Activated B cell treated with CpG ODN at 0.5 μM for 24 hours (primary cell): ENCODE results near the gene PEX12. TPM values are rescaled to one million over a fixed set of nuclear protein-coding genes. Genes with fewer than 3 reads are reported as not detected.

ENCODE experiments used
- ATAC-seq: fragments of 200-7000 bp; cut with Tn5 transposase; one replicate; pipeline ENCODE4 v1.10.0; 2021; ENCODE audit warnings: low read depth, mild to moderate bottlenecking, moderate library complexity
- CTCF ChIA-PET: fragments of 350-600 bp; sonication (Branson Sonifier 250); formaldehyde crosslinking; loops from one replicate; lab custom pipeline; 2021; ENCODE audit warnings: antibody characterized with exemption; lab: Charles Lee
- POLR2A ChIA-PET: fragments of 350-600 bp; sonication (Branson Sonifier 250); formaldehyde crosslinking; loops from one replicate; lab custom pipeline; 2021; ENCODE audit warnings: antibody characterized with exemption; lab: Charles Lee
- DNase-seq: peaks from one replicate; pipeline ENCODE4 v3.0.0; 2022
- H3K27ac Mint-ChIP-seq: one replicate; pipeline ENCODE4 v1.8.0; 2020; ENCODE audit warnings: mixed read lengths
- H3K27me3 Mint-ChIP-seq: one replicate; pipeline ENCODE4 v1.8.0; 2021; ENCODE audit warnings: mixed read lengths
- H3K36me3 Mint-ChIP-seq: one replicate; pipeline ENCODE4 v1.8.0; 2021; ENCODE audit warnings: low read depth, mixed read lengths
- H3K4me1 Mint-ChIP-seq: one replicate; pipeline ENCODE4 v1.8.0; 2021; ENCODE audit warnings: mixed read lengths
- H3K4me3 Mint-ChIP-seq: one replicate; pipeline ENCODE4 v1.8.0; 2020; ENCODE audit warnings: mild to moderate bottlenecking, mixed read lengths
- H3K9me3 Mint-ChIP-seq: one replicate; pipeline ENCODE4 v1.8.0; 2020; ENCODE audit warnings: mixed read lengths
- intact Hi-C: fragments of 100-400 bp; cut with micrococcal nuclease; formaldehyde crosslinking; loops from one replicate; pipeline ENCODE4 v1.15.1; 2024
- total RNA-seq: library from RNA; stranded (reverse); gene quantifications from 2 replicates; pipeline ENCODE4 v1.2.3, GENCODE V29; 2022
- TF ChIP-seq, protein P1 (sequence below): fragments of 200-600 bp; IDR thresholded peaks from one replicate; pipeline ENCODE4 v1.8.0; 2022; ENCODE audit warnings: antibody characterized with exemption, mild to moderate bottlenecking

The PEX12 gene
- total RNA-seq, 1 donor from 2014 or later, result 4.8 TPM

DNA sequence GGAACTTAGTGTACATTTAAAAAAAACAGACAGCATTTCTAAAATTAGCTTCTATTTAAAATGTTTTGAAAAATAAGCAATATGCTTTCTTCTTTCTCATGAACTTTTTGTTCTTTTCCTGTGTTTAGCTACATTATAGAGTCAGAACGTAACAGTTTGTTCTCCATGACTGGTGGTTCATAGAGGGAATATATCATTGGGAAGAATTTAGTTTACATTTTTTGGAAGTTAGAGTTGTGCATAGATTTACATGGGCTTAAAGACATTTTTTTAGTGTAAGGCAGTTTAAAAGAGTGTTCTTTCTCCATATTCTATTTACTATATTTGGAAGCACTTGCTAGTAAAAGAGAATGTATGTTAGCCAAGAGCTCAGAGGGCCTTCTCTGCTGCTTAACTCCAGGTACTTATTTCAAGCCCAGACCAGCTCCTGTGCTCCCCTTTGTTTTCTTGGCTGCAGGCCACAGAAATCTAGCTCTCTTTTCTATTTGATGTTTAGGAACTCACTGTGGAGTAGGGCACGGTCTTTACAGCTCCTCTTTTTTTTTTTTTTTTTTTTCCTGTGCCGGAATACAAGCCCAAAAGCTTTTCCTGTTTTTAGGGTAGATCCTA, 29.0 kb upstream of the PEX12 start:
- H3K27me3 Mint-ChIP-seq, result no peaks in the 10 kb centered on the region
- DNase-seq (no peak), ATAC-seq (no peak)
- ChIA-PET CTCF (no interaction called here), POLR2A (interaction anchor here (0.7 kb wide), 1 partner anchor 1286 kb away, joined by 4 read pairs; no protein-coding TSS in a partner anchor)
- H3K4me3 Mint-ChIP-seq, result no peak overlapping the region
- H3K36me3 Mint-ChIP-seq, result peaks cover 77% of the 10 kb centered on the region
- H3K9me3 Mint-ChIP-seq, result no peaks in the 10 kb centered on the region
- TF ChIP-seq, protein P1, sequence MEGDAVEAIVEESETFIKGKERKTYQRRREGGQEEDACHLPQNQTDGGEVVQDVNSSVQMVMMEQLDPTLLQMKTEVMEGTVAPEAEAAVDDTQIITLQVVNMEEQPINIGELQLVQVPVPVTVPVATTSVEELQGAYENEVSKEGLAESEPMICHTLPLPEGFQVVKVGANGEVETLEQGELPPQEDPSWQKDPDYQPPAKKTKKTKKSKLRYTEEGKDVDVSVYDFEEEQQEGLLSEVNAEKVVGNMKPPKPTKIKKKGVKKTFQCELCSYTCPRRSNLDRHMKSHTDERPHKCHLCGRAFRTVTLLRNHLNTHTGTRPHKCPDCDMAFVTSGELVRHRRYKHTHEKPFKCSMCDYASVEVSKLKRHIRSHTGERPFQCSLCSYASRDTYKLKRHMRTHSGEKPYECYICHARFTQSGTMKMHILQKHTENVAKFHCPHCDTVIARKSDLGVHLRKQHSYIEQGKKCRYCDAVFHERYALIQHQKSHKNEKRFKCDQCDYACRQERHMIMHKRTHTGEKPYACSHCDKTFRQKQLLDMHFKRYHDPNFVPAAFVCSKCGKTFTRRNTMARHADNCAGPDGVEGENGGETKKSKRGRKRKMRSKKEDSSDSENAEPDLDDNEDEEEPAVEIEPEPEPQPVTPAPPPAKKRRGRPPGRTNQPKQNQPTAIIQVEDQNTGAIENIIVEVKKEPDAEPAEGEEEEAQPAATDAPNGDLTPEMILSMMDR, result no peak
- H3K27ac Mint-ChIP-seq, result no peak overlapping the region
- intact Hi-C loops, result no loop called here
- H3K4me1 Mint-ChIP-seq, result no peaks in the 10 kb centered on the region

DNA sequence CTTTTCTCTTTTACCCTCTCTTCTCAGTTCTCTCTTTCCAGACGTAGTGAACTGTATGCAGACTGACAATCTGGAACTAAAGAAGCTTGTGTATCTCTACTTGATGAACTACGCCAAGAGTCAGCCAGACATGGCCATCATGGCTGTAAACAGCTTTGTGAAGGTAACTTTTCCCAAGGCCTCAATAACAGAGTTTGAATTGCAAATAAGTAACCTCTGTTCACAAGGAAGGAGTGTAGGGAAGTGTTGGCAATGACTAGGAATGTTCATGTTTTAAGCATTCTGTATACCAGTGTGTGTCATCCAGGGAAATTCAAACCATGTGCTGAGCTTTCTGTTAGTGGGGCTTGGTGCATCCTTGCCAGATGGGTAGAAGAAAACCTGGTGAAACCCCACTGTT, 27.3 kb upstream of the PEX12 start:
- no peak for DNase-seq
- Mint-ChIP-seq H3K9me3 (no peaks in the 10 kb centered on the region), H3K4me1 (no peaks in the 10 kb centered on the region), H3K27ac (no peak overlapping the region), H3K27me3 (no peaks in the 10 kb centered on the region), H3K4me3 (no peak overlapping the region), H3K36me3 (peaks cover 79% of the 10 kb centered on the region)
- ATAC-seq, result no peak
- TF ChIP-seq, protein P1, result no peak
- POLR2A ChIA-PET, result no interaction called here
- intact Hi-C loops, result no loop called here
- CTCF ChIA-PET, result interaction anchor here (1.3 kb wide), 1 partner anchor 142 kb away, joined by 3 read pairs; no protein-coding TSS in a partner anchor

DNA sequence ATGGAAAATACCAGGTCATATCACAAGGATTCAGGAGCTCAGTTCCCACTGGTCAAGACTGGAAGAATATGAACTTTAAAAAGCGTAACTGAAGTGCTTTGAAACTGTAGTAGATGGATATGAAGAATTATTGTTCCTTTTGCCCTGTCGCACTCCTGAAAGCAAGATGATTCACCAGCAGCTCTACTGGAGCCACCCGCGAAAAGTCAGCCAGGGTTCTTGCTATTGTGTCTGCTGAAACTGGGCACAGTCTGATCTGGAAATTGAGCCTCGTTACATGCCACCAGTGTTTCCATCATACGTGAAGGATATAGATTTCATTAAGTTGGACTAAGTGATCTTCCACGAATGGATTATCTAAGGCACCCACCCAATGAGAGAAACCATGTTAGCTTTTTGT, 25.3 kb upstream of the PEX12 start:
- CTCF ChIA-PET, result no interaction called here
- Mint-ChIP-seq H3K4me1 (no peaks in the 10 kb centered on the region), H3K36me3 (peaks cover 80% of the 10 kb centered on the region), H3K9me3 (no peaks in the 10 kb centered on the region), H3K4me3 (no peak overlapping the region), H3K27ac (no peak overlapping the region), H3K27me3 (no peaks in the 10 kb centered on the region)
- TF ChIP-seq, protein P1, result no peak
- DNase-seq (no peak), ATAC-seq (no peak)
- intact Hi-C loops, result no loop called here
- POLR2A ChIA-PET, result no interaction called here

DNA sequence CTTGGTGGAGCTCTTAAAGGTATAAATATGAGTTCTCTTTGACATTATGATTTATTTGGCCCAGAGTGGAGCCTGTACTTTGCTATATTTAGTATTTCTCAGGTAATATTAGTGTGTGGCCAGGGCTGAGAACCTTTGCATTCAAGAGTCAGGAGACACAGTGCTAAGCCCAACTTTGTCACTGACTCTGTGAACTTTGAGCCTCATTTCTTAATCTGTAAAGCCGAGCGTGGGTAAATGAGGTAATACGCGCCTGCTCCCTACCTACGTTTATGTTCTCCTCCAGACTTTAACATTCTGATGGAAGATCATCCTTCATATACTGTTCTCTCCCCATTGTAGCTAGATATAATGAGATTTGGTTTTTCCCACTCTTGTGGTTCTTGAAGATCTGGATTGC, 19.2 kb upstream of the PEX12 start:
- H3K9me3 Mint-ChIP-seq, result no peaks in the 10 kb centered on the region
- no peak for DNase-seq
- intact Hi-C loops, result no loop called here
- no peak overlapping the region for H3K4me3 Mint-ChIP-seq
- ChIA-PET POLR2A (no interaction called here), CTCF (no interaction called here)
- ATAC-seq, result no peak
- H3K4me1 Mint-ChIP-seq, result no peaks in the 10 kb centered on the region
- no peaks in the 10 kb centered on the region for H3K27me3 Mint-ChIP-seq
- no peak overlapping the region for H3K27ac Mint-ChIP-seq
- peaks cover 78% of the 10 kb centered on the region for H3K36me3 Mint-ChIP-seq
- TF ChIP-seq, protein P1, result no peak

DNA sequence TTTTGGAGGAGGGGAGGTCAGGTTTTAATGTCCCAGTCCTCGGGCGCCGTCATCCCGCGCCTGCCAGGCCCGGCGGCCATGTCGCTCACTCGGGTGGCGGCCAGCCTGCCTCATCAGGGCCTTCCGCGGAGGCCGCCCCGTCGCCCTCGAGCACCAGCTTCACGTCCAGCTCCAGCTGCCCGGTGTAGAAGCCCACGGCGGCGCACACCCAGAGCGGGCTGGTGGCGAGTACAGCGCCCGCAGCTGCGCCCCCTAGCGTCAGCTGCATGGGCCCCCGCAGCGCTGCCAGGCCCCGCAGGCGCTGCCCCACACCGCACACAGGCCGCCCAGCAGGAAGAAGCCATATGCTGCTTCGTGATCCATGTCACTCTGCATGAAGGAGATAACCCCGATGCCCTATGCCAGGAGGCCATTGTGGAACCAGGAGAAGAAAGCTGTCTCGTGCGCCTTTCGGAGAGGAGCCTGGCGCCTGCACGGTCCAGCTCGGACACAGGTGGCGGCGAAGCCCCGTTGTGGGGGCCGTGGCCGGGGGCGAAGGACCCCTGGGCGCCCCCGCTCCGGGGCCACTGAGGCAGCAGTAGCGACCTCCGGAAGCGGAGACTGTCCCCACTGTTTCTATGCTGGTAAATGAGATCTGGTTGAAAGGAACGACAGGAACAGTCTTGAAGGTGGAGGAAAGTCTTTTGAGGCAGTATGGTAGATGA, 18.3 kb upstream of the PEX12 start:
- Mint-ChIP-seq H3K4me1 (no peaks in the 10 kb centered on the region), H3K4me3 (no peak overlapping the region), H3K9me3 (no peaks in the 10 kb centered on the region), H3K27ac (no peak overlapping the region), H3K27me3 (no peaks in the 10 kb centered on the region), H3K36me3 (peaks cover 71% of the 10 kb centered on the region)
- no peak for DNase-seq
- CTCF ChIA-PET, result no interaction called here
- TF ChIP-seq, protein P1, result no peak
- intact Hi-C loops, result no loop called here
- ATAC-seq, result no peak
- POLR2A ChIA-PET, result no interaction called here
